HCT116 (cell line): ENCODE data around the gene PON3. TPM values are rescaled to one million over a fixed set of nuclear protein-coding genes. Genes with fewer than 3 reads are reported as not detected.

Source experiments
- ATAC-seq: fragments of 200-7000 bp; cut with Tn5 transposase; 2 replicates; pipeline ENCODE4 v1.9.1; 2020; ENCODE audit warnings: mild to moderate bottlenecking, moderate library complexity
- BruUV-seq: library from RNA; stranded (reverse); fragments of 400-500 nt; replicated peaks from 2 replicates; lab custom pipeline; 2021; lab: Mats Ljungman, UMichigan
- CTCF ChIA-PET: fragments of 300-600 bp; sonication (Branson Sonifier 250); formaldehyde crosslinking; loops from one replicate; lab custom pipeline; 2021; ENCODE audit warnings: antibody characterized with exemption; lab: Charles Lee
- POLR2A ChIA-PET: fragments of 300-600, 350-600 bp; sonication (Branson Sonifier 250); formaldehyde crosslinking; loops from one replicate; lab custom pipeline; 2021; ENCODE audit warnings: antibody characterized with exemption; lab: Charles Lee
- RAD21 ChIA-PET, 2 experiments: fragments of 300-600 bp; sonication (Branson Sonifier 250); formaldehyde crosslinking; loops; one replicate each; lab custom pipeline; 2023; ENCODE audit warnings: low total read pairs in 2 of 2; ENCODE audit not compliant: uncharacterized antibody in 2 of 2, unreplicated experiment in 2 of 2, low non-redundant PET in 1 of 2; lab: Charles Lee
- DNase-seq: peaks from one replicate; pipeline ENCODE4 v3.0.0-alpha.2; 2010; ENCODE audit warnings: low read depth, low spot score
- H2AFZ ChIP-seq: fragments of 200-600 bp; shearing (Covaris generic), sonication (generic); 2 replicates; pipeline ENCODE4 v1.6.1; 2017; ENCODE audit warnings: low read depth, mixed run types, mixed read lengths, antibody characterized with exemption, low read length; ENCODE audit not compliant: poor library complexity, severe bottlenecking
- H3K27ac ChIP-seq: 2 replicates; pipeline ENCODE4 v1.5.1; 2012; ENCODE audit warnings: low read depth, low read length
- H3K27me3 ChIP-seq: fragments of 200-600 bp; sonication (generic); 2 replicates; pipeline ENCODE4 v1.6.1; 2016; ENCODE audit warnings: mixed run types, low read length, mixed read lengths; ENCODE audit not compliant: insufficient read depth
- H3K36me3 ChIP-seq, 2 experiments: fragments of 200-500 bp in 1 of 2; fragments of 200-600 bp in 1 of 2; sonication (Bioruptor generic) in 1 of 2; sonication (generic) in 1 of 2; 2 replicates each; pipeline versions ENCODE4 v1.5.1 to v1.6.1; 2014 to 2016; ENCODE audit warnings: low read length in 2 of 2, inconsistent platforms in 1 of 2, mixed read lengths in 1 of 2, mixed run types in 1 of 2; ENCODE audit not compliant: insufficient read depth in 2 of 2, control insufficient read depth in 1 of 2
- H3K4me1 ChIP-seq, 2 experiments: fragments of 200-600 bp in 1 of 2; sonication (generic) in 1 of 2; 2 replicates each; pipeline versions ENCODE4 v1.5.1 to v1.6.1; 2012 to 2017; ENCODE audit warnings: low read length in 2 of 2, inconsistent platforms in 1 of 2, mild to moderate bottlenecking in 1 of 2, mixed read lengths in 1 of 2, mixed run types in 1 of 2, moderate library complexity in 1 of 2; ENCODE audit not compliant: insufficient read depth in 2 of 2, control insufficient read depth in 1 of 2
- H3K4me2 ChIP-seq: fragments of 200-600 bp; sonication (generic); 2 replicates; pipeline ENCODE4 v1.6.1; 2017; ENCODE audit warnings: mixed run types, low read length, mixed read lengths
- H3K4me3 ChIP-seq, 2 experiments: fragments of 200-600 bp in 1 of 2; sonication (generic) in 1 of 2; replicated peaks in 1 of 2; 2 replicates each; pipeline ENCODE4 v1.5.1; 2011 to 2016; ENCODE audit warnings: low read length in 2 of 2, control low read depth in 1 of 2, low read depth in 1 of 2, mild to moderate bottlenecking in 1 of 2, mixed read lengths in 1 of 2, mixed run types in 1 of 2
- H3K79me2 ChIP-seq: fragments of 200-600 bp; sonication (generic); 2 replicates; pipeline ENCODE4 v1.6.1; 2017; ENCODE audit warnings: mild to moderate bottlenecking, mixed run types, low read length, moderate library complexity, mixed read lengths; ENCODE audit not compliant: insufficient read depth
- H3K9ac ChIP-seq: fragments of 200-600 bp; sonication (generic); 2 replicates; pipeline ENCODE4 v1.6.1; 2016; ENCODE audit warnings: low read length, mixed read lengths
- H3K9me2 ChIP-seq: fragments of 200-600 bp; sonication (generic), shearing (Covaris generic); 2 replicates; pipeline ENCODE4 v1.6.1; 2017; ENCODE audit warnings: mixed run types, mild to moderate bottlenecking, moderate library complexity; ENCODE audit not compliant: insufficient read depth
- H3K9me3 ChIP-seq, 2 experiments: fragments of 200-500 bp in 1 of 2; fragments of 200-600 bp in 1 of 2; sonication (Bioruptor generic) in 1 of 2; sonication (generic) in 1 of 2; 2 replicates each; pipeline ENCODE4 v1.6.1; 2014 to 2017; ENCODE audit warnings: low read length in 2 of 2, mixed read lengths in 2 of 2, inconsistent platforms in 1 of 2, low read depth in 1 of 2, mild to moderate bottlenecking in 1 of 2, mixed run types in 1 of 2, moderate library complexity in 1 of 2; ENCODE audit not compliant: control insufficient read depth in 1 of 2, insufficient read depth in 1 of 2
- H4K20me1 ChIP-seq: fragments of 200-600 bp; sonication (generic), shearing (Covaris generic); 2 replicates; pipeline ENCODE4 v1.6.1; 2017; ENCODE audit warnings: mixed run types, mild to moderate bottlenecking, moderate library complexity; ENCODE audit not compliant: insufficient read depth
- CBX3 ChIP-seq: IDR thresholded peaks from 2 replicates; pipeline ENCODE4 v1.6.1; 2012; ENCODE audit warnings: low read depth
- CTCF ChIP-seq, 3 experiments: fragments of 200-600 bp in 1 of 3; sonication (generic) in 1 of 3; IDR thresholded peaks in 2 of 3; conservative IDR thresholded peaks in 1 of 3; 2 replicates each; pipeline ENCODE4 v1.5.1; 2012 to 2017; ENCODE audit warnings: low read depth in 2 of 3, low read length in 2 of 3, antibody characterized with exemption in 1 of 3, borderline replicate concordance in 1 of 3, control low read depth in 1 of 3, mild to moderate bottlenecking in 1 of 3, mixed read lengths in 1 of 3, mixed run types in 1 of 3, moderate library complexity in 1 of 3; ENCODE audit not compliant: insufficient read depth in 1 of 3
- EGR1 ChIP-seq: IDR thresholded peaks from 2 replicates; pipeline ENCODE4 v1.6.1; 2012; ENCODE audit warnings: low read depth
- ELF1 ChIP-seq: IDR thresholded peaks from 2 replicates; pipeline ENCODE4 v1.6.1; 2012; ENCODE audit warnings: low read depth, borderline replicate concordance
- EZH2 ChIP-seq: fragments of 200-600 bp; sonication (generic); IDR thresholded peaks from 2 replicates; pipeline ENCODE4 v1.6.1; 2017; ENCODE audit warnings: antibody characterized with exemption, mixed run types
- EZH2phosphoT487 ChIP-seq: fragments of 200-600 bp; IDR thresholded peaks from 2 replicates; pipeline ENCODE4 v1.6.1; 2018; ENCODE audit warnings: antibody characterized with exemption, borderline replicate concordance
- MAX ChIP-seq: IDR thresholded peaks from 2 replicates; pipeline ENCODE4 v1.6.1; 2012
- RAD21 ChIP-seq: IDR thresholded peaks from 2 replicates; pipeline ENCODE4 v1.6.1; 2012; ENCODE audit warnings: low read depth, mild to moderate bottlenecking
- SP1 ChIP-seq: IDR thresholded peaks from 2 replicates; pipeline ENCODE4 v1.6.1; 2012; ENCODE audit warnings: low read depth
- SRF ChIP-seq: IDR thresholded peaks from 2 replicates; pipeline ENCODE4 v1.6.1; 2012; ENCODE audit warnings: low read depth
- TCF7L2 ChIP-seq: IDR thresholded peaks from 2 replicates; pipeline ENCODE4 v1.7.0; 2011; ENCODE audit warnings: borderline replicate concordance, inconsistent platforms; ENCODE audit not compliant: insufficient read depth, insufficient read length; ENCODE audit errors: extremely low read depth
- ZNF274 ChIP-seq: fragments of 200-500 bp; sonication (Bioruptor generic); IDR thresholded peaks from 2 replicates; pipeline ENCODE4 v1.6.1; 2014; ENCODE audit warnings: mild to moderate bottlenecking, low read depth, low read length, inconsistent platforms
- intact Hi-C: fragments of 100-400 bp; cut with micrococcal nuclease; formaldehyde crosslinking; loops from 2 replicates; pipeline ENCODE4 v1.10.0; 2022
- total RNA-seq: library from RNA; stranded (reverse); gene quantifications from one replicate; pipeline ENCODE4 v1.2.1, GENCODE V29; 2021; ENCODE audit not compliant: unreplicated experiment

Gene PON3
- total RNA-seq, 1 experiment from 2014 or later, result 2.6 TPM

GRCh38 chr7:95340491-95340890, 55.7 kb downstream of the PON3 start:
- no peaks in the 10 kb centered on the region for H3K36me3 ChIP-seq
- ChIA-PET RAD21 (no interaction called here), CTCF (no interaction called here), POLR2A (no interaction called here)
- no TSS peak for BruUV-seq
- DNase-seq (no peak), ATAC-seq (no peak)
- H4K20me1 ChIP-seq, result no peaks in the 10 kb centered on the region
- no peaks in the 10 kb centered on the region for H3K9me2 ChIP-seq
- intact Hi-C loops, result no loop called here
- H3K9me3 ChIP-seq, result no peaks in the 10 kb centered on the region
- no peaks in the 10 kb centered on the region for H3K79me2 ChIP-seq
- TF ChIP-seq EZH2phosphoT487 (no peak), EGR1 (no peak), ELF1 (no peak), SP1 (no peak), CTCF (IDR thresholded peaks at IDR 0.05 in 2 of 3, conservative IDR thresholded peaks at IDR 0.05 in 1 of 3; ENCODE audit: borderline replicate concordance in 1 of 3, insufficient read depth in 1 of 3, low read depth in 2 of 3, low read length in 2 of 3) (no peak), MAX (no peak), SRF (no peak), TCF7L2 (no peak), CBX3 (no peak), EZH2 (no peak), RAD21 (no peak), ZNF274 (no peak)
- no peak overlapping the region for H3K4me3 ChIP-seq
- no peak overlapping the region for H3K27ac ChIP-seq
- H3K9ac ChIP-seq, result no peak overlapping the region
- H2AFZ ChIP-seq, result no peak overlapping the region
- no peak overlapping the region for H3K4me2 ChIP-seq
- H3K4me1 ChIP-seq, result no peaks in the 10 kb centered on the region
- no peaks in the 10 kb centered on the region for H3K27me3 ChIP-seq
